ENCODE measurements around the gene VTI1A. TPM values are rescaled to one million over a fixed set of nuclear protein-coding genes. Genes with fewer than 3 reads are reported as not detected.

The VTI1A gene
- total RNA-seq, 6 experiments from 2014 or later: 11.2 to 26.2 (median 12.3) TPM

- WGBS (ENCODE audit: insufficient coverage, low coverage, low lambda C conversion rate, missing lambda C conversion rate): 70% methylated on average over 5 of the region's 5 CpGs
- no peaks in the 10 kb centered on the region for H3K36me3 ChIP-seq
- intact Hi-C loops (cut with DNase I): no loop called here
- no peak overlapping the region for H3K4me3 ChIP-seq
- H3K9me3 ChIP-seq: no peaks in the 10 kb centered on the region
- H3K27ac ChIP-seq: no peak overlapping the region
- no peak for DNase-seq
- ATAC-seq: peak in 2 of 4 donors; percentile 48 to 49
- H3K27me3 ChIP-seq: no peaks in the 10 kb centered on the region
- TF ChIP-seq CTCF (IDR thresholded peaks at IDR 0.05) (no peak), POLR2A (IDR thresholded peaks at IDR 0.05) (no peak)
- no peaks in the 10 kb centered on the region for H3K4me1 ChIP-seq
Measured at GRCh38 chr10:112605063-112605462, 158.0 kb downstream of the VTI1A start.

- Histone ChIP-seq H3K36me3 (no peaks in the 10 kb centered on the region), H3K4me1 (no peaks in the 10 kb centered on the region), H3K4me3 (no peak overlapping the region), H3K27ac (no peak overlapping the region), H3K9me3 (no peaks in the 10 kb centered on the region), H3K27me3 (no peaks in the 10 kb centered on the region)
- 95% methylated on average over 2 of the region's 2 CpGs for WGBS (ENCODE audit: insufficient coverage, low coverage, low lambda C conversion rate, missing lambda C conversion rate)
- DNase-seq: no peak
- intact Hi-C loops (cut with DNase I): no loop called here
- no peak for TF ChIP-seq CTCF (IDR thresholded peaks at IDR 0.05)
- ATAC-seq: no peak
Measured at GRCh38 chr10:112607506-112607905, 160.5 kb downstream of the VTI1A start.

GRCh38 chr10:112613620-112614019, 166.6 kb downstream of the VTI1A start:
- Histone ChIP-seq H3K4me3 (no peak overlapping the region), H3K27ac (no peak overlapping the region), H3K36me3 (no peaks in the 10 kb centered on the region), H3K27me3 (no peaks in the 10 kb centered on the region), H3K9me3 (no peaks in the 10 kb centered on the region), H3K4me1 (no peaks in the 10 kb centered on the region)
- DNase-seq (no peak), ATAC-seq (no peak)
- TF ChIP-seq CTCF (IDR thresholded peaks at IDR 0.05) (no peak), POLR2A (IDR thresholded peaks at IDR 0.05) (no peak)
- intact Hi-C loops (cut with DNase I): no loop called here
- WGBS (ENCODE audit: insufficient coverage, low coverage, low lambda C conversion rate, missing lambda C conversion rate): 89% methylated on average over 7 of the region's 7 CpGs

- no peak for DNase-seq
Measured at GRCh38 chr10:112614072-112614471, 167.1 kb downstream of the VTI1A start.

More at GRCh38 chr10:112614072-112614471, 167.1 kb downstream of the VTI1A start:
- Histone ChIP-seq H3K27me3 (no peaks in the 10 kb centered on the region), H3K36me3 (no peaks in the 10 kb centered on the region), H3K9me3 (no peaks in the 10 kb centered on the region), H3K27ac (no peak overlapping the region), H3K4me1 (no peaks in the 10 kb centered on the region), H3K4me3 (no peak overlapping the region)
- intact Hi-C loops (cut with DNase I): no loop called here
- ATAC-seq: no peak
- no peak for TF ChIP-seq POLR2A (IDR thresholded peaks at IDR 0.05)
- TF ChIP-seq CTCF (IDR thresholded peaks at IDR 0.05): no peak
- WGBS (ENCODE audit: insufficient coverage, low coverage, low lambda C conversion rate, missing lambda C conversion rate): 82% methylated on average over 6 of the region's 6 CpGs
